ENCODE results near the gene PLXNB2.

DNA sequence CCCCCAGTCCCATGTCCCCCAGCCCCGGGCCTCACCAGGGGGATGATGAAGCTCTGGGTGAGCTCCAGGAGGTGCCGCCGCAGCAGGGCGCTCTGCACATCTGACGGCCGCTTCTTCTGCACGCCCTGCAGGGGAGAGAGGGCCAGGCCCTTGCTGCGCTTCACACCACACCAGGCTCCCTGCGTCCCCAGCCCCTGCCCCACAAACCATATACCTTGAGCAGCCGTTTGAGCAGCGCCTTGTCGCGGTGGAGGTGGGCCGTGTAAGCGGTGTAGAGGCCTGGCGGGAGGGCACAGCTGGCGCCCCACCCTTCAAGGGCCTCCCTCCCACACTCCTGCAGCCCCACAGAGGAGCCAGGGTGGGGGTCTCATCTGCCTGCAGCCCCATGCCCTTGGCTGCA lies 6.2 kb upstream of the PLXNB2 start:
- TF ChIP-seq POLR2AphosphoS5 (IDR thresholded peaks at IDR 0.05; ENCODE audit: low read depth, low read length) (no peak), EP300 (IDR thresholded peaks at IDR 0.05; ENCODE audit: borderline replicate concordance in 1 of 2, low read depth in 1 of 2, low read length in 1 of 2) (no peak), MXI1 (IDR thresholded peaks at IDR 0.05; ENCODE audit: low read depth, low read length) (no peak), TEAD4 (IDR thresholded peaks at IDR 0.05; ENCODE audit: borderline replicate concordance, insufficient read depth) (no peak), FOXJ3 (CRISPR knock-in tag; IDR thresholded peaks at IDR 0.05) (no peak), RCOR1 (IDR thresholded peaks at IDR 0.05; ENCODE audit: low read length) (no peak)
- TF ChIP-seq, protein P1, sequence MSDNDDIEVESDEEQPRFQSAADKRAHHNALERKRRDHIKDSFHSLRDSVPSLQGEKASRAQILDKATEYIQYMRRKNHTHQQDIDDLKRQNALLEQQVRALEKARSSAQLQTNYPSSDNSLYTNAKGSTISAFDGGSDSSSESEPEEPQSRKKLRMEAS (IDR thresholded peaks at IDR 0.05; ENCODE audit: low read depth), result no peak
- TF ChIP-seq, protein P2, sequence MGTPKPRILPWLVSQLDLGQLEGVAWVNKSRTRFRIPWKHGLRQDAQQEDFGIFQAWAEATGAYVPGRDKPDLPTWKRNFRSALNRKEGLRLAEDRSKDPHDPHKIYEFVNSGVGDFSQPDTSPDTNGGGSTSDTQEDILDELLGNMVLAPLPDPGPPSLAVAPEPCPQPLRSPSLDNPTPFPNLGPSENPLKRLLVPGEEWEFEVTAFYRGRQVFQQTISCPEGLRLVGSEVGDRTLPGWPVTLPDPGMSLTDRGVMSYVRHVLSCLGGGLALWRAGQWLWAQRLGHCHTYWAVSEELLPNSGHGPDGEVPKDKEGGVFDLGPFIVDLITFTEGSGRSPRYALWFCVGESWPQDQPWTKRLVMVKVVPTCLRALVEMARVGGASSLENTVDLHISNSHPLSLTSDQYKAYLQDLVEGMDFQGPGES (IDR thresholded peaks at IDR 0.05; ENCODE audit: low read depth, low read length), result no peak
- TF ChIP-seq, protein P3, sequence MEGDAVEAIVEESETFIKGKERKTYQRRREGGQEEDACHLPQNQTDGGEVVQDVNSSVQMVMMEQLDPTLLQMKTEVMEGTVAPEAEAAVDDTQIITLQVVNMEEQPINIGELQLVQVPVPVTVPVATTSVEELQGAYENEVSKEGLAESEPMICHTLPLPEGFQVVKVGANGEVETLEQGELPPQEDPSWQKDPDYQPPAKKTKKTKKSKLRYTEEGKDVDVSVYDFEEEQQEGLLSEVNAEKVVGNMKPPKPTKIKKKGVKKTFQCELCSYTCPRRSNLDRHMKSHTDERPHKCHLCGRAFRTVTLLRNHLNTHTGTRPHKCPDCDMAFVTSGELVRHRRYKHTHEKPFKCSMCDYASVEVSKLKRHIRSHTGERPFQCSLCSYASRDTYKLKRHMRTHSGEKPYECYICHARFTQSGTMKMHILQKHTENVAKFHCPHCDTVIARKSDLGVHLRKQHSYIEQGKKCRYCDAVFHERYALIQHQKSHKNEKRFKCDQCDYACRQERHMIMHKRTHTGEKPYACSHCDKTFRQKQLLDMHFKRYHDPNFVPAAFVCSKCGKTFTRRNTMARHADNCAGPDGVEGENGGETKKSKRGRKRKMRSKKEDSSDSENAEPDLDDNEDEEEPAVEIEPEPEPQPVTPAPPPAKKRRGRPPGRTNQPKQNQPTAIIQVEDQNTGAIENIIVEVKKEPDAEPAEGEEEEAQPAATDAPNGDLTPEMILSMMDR (IDR thresholded peaks at IDR 0.05), result no peak
- TF ChIP-seq, protein P4, sequence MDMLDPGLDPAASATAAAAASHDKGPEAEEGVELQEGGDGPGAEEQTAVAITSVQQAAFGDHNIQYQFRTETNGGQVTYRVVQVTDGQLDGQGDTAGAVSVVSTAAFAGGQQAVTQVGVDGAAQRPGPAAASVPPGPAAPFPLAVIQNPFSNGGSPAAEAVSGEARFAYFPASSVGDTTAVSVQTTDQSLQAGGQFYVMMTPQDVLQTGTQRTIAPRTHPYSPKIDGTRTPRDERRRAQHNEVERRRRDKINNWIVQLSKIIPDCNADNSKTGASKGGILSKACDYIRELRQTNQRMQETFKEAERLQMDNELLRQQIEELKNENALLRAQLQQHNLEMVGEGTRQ (IDR thresholded peaks at IDR 0.05; ENCODE audit: borderline replicate concordance, low read depth, low read length), result no peak
- TF ChIP-seq, protein P5, sequence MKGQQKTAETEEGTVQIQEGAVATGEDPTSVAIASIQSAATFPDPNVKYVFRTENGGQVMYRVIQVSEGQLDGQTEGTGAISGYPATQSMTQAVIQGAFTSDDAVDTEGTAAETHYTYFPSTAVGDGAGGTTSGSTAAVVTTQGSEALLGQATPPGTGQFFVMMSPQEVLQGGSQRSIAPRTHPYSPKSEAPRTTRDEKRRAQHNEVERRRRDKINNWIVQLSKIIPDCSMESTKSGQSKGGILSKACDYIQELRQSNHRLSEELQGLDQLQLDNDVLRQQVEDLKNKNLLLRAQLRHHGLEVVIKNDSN (IDR thresholded peaks at IDR 0.05; ENCODE audit: borderline replicate concordance, low read depth), result no peak

Data from SK-N-SH (cell line).